DMS 273 treated with DMSO at 0.1 percent for 48 hours (cell line): ENCODE results near the gene KAT6B.
"Not testable (repeated sequence)": the region's sequence is repeated elsewhere in the genome, so short reads cannot be mapped to it uniquely, and the experiment has no call there.

Experiments used
- DNase-seq: peaks from one replicate; lab custom pipeline; 2025; lab: John Stamatoyannopoulos, UW

The KAT6B gene

DNA sequence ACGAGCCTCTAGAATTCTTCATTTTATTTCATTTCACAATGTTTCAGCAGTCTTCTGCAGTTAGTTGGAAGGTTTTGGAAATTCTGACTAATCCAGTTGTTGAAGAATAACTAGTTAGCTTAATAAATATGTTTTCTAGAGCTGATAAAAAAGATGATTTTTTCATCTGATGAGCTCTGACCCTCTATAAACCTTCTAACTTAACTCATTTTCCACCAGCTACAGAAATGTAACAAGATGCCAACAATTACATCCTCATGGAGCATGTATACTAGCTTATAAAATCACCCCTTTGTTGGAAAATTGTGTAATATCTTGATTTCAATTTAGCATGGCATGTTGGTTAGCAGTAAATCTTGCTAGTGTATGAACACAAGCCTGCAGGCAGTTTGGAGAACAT, 33.1 kb downstream of the KAT6B start:
- DNase-seq, result no peak

DNA sequence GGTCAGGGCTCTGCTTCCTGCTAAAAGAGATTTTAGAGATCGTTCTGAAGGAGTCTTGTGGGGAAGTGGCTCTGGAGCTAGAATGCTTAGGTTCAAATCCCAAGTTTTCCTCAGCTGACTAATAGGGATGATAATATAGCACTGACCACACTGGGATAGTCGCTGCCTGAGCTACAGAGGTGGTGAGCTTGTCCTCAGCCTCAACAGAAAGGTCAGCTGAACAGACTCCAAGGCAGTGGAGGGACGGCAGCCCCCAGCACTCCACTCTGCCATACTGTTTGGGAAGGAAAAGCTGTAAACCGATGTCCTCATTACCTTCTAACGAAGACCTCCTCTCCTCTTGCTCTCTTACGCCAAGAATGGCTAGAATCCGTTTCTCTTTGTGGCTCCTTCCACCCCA, 36.2 kb downstream of the KAT6B start:
- no peak for DNase-seq

GRCh38 chr10:74863551-74863950, 37.2 kb downstream of the KAT6B start:
- no peak for DNase-seq

- no peak for DNase-seq
Observed at GRCh38 chr10:74867351-74867750, 41.0 kb downstream of the KAT6B start.

DNA sequence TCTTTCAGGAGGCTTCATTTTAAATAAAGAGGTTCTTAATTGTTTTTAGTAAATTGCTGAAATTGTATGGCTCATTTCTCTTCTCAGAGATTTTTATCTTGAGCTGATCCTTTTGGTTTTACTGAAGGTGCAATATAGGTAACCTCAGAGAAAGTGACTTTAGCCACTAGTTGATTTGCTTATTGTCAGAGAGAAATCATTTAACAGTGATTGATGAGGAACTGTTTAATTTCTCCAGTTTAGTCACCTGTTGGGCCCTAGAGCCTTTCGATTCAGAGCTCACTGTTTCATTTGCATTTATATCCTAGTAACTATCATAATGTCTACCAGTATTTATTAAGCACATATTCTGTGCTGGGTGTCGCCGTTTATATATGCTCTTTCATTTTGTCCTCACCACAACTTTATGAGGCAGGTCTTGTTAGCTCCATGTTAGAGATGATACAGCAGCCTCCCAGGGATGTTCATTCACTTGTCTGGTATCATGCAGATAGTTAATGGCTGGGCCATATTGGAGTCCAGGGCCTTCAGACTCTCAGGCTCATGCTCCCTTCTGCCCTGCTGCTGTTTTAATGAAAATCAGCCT, 42.1 kb downstream of the KAT6B start:
- no peak for DNase-seq

GRCh38 chr10:74869635-74870034, 43.2 kb downstream of the KAT6B start:
- DNase-seq, result no peak

DNA sequence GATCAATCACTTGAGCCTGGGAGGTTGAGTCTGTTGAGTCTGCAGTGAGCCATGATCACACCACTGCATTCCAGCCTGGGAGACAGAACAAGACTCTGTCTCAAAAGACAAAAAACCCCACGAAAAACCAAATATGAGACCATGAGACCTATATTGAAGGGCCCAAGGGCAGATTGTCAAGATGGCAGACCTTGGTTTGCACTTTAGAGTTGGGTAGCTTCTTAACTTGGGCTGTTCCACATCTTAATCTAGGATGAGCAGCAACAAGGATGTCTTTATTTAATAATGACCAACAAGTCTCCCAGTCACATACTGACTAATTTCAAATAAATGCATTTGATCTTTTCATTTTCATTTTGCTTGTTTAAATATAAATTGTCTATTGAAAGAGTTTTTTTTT, 43.8 kb downstream of the KAT6B start:
- DNase-seq, result no peak

GRCh38 chr10:74871595-74872382, 45.4 kb downstream of the KAT6B start:
- DNase-seq, result no peak

- DNase-seq, result no peak
Observed at GRCh38 chr10:74873803-74874454, 47.5 kb downstream of the KAT6B start.

- DNase-seq, result no peak
Observed at GRCh38 chr10:74874649-74875048, 48.2 kb downstream of the KAT6B start.

DNA sequence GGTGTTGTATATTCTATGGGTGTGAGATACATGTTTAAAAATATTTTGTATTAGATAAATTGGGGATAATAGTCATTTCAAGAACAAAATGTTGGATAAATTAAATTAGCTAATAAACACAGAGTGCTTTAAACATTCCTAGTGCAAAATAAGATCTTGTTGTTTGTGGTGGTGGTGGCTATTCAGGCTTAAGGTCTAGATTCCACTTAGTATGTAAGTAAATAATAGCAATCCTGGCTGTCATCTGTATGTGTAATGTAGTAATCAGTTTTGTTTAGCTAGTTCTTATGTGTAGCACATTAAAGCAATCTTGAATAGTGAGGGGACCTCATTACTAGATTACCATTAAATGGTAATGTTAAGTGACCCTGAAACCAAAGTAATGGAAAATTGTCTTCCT, 48.7 kb downstream of the KAT6B start:
- no peak for DNase-seq

GRCh38 chr10:74875966-74876365, 49.6 kb downstream of the KAT6B start:
- no peak for DNase-seq

DNA sequence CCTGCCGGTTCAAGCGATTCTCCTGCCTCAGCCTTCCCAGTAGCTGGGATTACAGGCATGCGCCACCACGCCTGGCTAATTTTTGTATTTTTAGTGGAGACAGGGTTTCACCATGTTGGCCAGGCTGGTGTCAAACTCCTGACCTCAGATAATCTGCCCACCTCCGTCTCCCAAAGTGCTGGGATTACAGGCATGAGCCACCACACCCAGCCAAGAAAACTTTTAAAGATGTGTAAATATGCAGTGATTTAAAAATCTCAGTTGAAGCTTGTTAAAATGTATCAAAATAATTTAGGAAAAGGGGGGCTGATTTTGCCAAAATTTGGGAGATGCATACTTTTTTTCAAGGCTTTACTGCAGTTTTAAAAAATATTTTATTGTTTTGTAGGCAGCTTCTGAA, 50.7 kb downstream of the KAT6B start:
- not testable (repeated sequence) for DNase-seq

DNA sequence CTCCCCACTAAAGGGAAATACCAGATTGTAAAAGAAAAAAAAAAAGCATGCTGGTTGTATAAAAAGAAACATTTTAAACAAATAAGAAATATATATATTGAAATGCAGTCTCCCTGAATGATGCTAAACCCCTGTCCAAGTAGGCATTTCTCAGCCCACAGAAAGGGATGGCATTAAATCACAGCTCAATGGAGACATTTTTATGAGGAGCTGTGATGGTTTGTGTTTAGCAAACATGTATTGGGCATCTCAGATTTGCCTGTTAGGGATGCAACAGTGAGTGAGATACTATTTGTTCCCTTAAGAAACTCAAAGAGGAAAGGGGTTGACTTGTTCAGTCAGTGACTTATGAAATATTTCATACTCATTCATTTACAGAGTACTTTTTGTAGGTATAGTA, 51.5 kb downstream of the KAT6B start:
- DNase-seq, result no peak

DNA sequence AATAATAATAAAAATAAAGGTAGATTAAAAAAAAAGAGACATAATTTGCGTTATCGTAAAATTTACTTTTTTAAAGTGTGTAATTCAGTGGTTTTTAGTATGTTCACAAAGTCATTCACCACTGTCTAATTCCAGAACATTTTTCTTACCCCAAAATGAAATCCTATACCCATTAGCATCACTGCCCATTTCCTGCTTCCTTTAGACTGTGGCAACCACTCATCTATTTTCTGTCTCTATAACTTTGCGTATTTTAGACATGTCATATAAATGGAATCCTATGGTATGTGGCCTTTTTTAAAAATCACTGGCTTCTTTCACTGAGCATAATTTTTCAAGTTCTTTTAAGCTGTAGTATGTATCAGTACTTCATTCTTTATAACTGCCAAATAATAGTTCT, 53.6 kb downstream of the KAT6B start:
- DNase-seq, result no peak

DNA sequence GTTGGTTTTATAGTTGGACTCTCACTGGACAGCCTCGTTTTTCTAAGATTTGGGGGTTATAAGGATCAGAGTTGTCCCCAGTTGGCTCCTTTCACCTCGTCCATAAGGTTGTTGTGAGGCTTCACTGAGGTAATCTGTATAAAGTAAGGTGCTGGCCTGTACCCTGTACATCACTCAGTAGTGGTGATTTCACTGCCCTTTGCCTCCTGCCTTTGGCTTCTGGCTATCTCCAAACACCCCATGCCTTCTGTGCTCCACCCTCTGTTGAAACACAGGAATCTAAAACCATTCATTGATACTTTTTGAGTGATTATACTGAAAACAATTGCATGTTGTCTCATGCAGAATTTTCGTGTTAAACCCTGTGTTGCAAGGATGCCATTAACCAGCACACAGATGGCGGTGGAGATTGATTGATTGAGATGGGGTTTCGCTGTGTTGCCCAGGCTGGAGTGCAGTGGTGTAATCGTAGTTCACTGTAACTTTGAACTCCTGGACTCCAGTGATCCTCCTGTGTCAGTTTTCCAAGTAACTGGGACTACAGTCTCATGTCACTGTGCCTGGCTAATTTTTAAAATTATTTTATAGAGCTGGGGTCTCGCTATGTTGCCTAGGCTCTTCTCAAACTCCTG, 55.0 kb downstream of the KAT6B start:
- DNase-seq, result no peak

- no peak for DNase-seq
Observed at GRCh38 chr10:74882427-74882826, 56.0 kb downstream of the KAT6B start.

DNA sequence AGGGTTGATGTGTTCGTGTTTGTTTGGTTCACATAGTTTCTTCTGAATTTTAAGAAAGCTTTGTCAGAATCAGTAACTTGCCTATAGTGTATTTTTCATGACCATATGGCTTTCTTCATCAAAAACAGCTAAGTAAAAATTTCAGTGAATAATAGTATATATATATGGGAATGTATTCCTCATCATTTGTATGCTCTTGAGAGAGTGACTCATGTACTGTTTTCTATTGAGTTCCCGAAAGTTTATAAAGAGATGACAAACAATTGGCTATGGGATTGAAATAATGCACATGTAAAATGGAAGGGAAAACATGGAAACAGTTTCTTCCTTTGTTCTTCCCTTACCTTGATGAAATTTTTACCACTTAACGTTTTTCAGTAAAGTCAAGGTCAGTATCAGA, 56.4 kb downstream of the KAT6B start:
- no peak for DNase-seq

DNA sequence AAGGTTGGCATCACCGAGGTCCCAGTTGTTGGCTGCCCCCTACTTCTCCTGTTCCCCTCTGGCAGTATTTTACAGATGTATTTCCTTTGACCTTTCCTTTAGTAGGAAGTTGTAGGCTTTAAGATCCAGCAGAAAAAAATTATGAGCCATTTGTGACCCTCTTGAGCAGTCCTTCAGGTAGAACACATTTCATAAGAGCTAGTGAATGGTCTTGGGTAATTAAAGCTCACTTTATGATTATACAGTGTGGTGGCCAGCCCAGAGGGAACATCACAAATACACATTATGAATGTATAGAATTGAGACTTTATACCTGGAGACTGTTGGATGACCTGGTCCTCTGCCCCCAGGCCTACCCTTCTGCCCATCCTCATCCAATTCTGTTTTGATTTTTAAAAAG, 57.0 kb downstream of the KAT6B start:
- DNase-seq, result no peak

DNA sequence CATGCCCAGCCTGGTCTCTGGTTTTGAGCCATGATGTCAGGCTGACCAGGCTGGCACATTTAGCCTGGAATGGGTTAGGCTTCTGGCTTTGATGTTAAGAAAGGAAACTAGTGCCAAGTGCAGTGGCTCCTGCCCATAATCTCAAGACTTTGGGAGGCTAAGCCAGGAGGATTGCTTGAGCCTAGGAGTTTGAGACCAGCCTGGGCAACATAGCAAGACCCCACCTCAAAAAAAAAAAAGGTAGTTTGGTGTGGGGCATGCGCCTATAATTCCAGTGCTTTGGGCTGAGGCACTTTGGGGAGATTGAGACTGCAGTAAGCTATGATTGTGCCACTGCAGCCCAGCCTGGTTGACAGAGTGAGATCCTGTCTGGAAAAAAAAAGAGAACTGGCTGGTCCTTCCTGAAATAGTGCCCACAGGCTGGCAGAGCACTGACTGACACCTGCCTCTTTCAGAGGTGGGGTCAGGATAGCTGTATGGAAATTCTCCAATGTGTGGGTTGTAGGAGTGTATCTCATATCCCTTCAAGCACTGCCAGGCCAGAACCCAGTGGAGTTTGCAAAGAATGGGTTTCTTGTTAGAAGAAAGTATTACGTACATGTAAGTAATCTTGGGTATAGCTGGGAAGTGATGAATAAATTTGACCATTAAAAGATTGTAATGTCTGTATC, 61.3 kb downstream of the KAT6B start:
- no peak for DNase-seq

GRCh38 chr10:74888962-74889661, 62.7 kb downstream of the KAT6B start:
- no peak for DNase-seq

- DNase-seq, result no peak
Observed at GRCh38 chr10:74889662-74889998, 63.2 kb downstream of the KAT6B start.
